Small intestine (tissue), 7 donors: ENCODE measurements around the gene MYO18B. TPM values are rescaled to one million over a fixed set of nuclear protein-coding genes. Genes with fewer than 3 reads are reported as not detected.

Source experiments
- DNase-seq, 2 donors: peaks; one replicate each; pipeline versions ENCODE4 v3.0.0 to v3.0.0-alpha.2; 2013
- FAIRE-seq: peaks from 2 replicates; lab custom pipeline; 2012; peaks lifted over from hg19 to GRCh38; lab: Jason Lieb, UNC
- H3K27ac ChIP-seq, 3 donors: one replicate each; pipeline ENCODE4 v1.5.1; 2013; ENCODE audit warnings: low read length in 2 of 3, mild to moderate bottlenecking in 2 of 3, control low read depth in 1 of 3, inconsistent platforms in 1 of 3, low read depth in 1 of 3, moderate library complexity in 1 of 3
- H3K27me3 ChIP-seq, 3 donors: one replicate each; pipeline ENCODE4 v1.6.1; 2013; ENCODE audit warnings: low read length in 3 of 3, inconsistent platforms in 1 of 3; ENCODE audit not compliant: control insufficient read depth in 3 of 3, insufficient read depth in 3 of 3
- H3K36me3 ChIP-seq, 3 donors: one replicate each; pipeline ENCODE4 v1.6.1; 2013; ENCODE audit warnings: low read length in 3 of 3, inconsistent platforms in 1 of 3, low read depth in 1 of 3, mild to moderate bottlenecking in 1 of 3, moderate library complexity in 1 of 3; ENCODE audit not compliant: control insufficient read depth in 3 of 3, insufficient read depth in 2 of 3
- H3K4me1 ChIP-seq, 3 donors: one replicate each; pipeline ENCODE4 v1.6.1; 2013; ENCODE audit warnings: low read length in 2 of 3, inconsistent platforms in 1 of 3, low read depth in 1 of 3, mild to moderate bottlenecking in 1 of 3, moderate library complexity in 1 of 3; ENCODE audit not compliant: control insufficient read depth in 3 of 3, insufficient read depth in 2 of 3
- H3K4me3 ChIP-seq, 3 donors: one replicate each; pipeline ENCODE4 v1.5.1; 2013; ENCODE audit warnings: low read length in 3 of 3, control low read depth in 1 of 3, inconsistent platforms in 1 of 3, low read depth in 1 of 3, mild to moderate bottlenecking in 1 of 3, moderate library complexity in 1 of 3
- H3K9me3 ChIP-seq, 2 donors: one replicate each; pipeline ENCODE4 v1.6.1; 2013; ENCODE audit warnings: low read depth in 1 of 2, low read length in 1 of 2; ENCODE audit not compliant: control insufficient read depth in 2 of 2, insufficient read depth in 1 of 2
- WGBS, 3 donors: extraction: QIAGEN DNeasy Blood & Tissue Kit; methylation state at CpG; one replicate each; pipeline ENCODE4 v1.1.7; 2013; 5-methylcytosine and 5-hydroxymethylcytosine counted together
- polyA plus RNA-seq, 4 donors: library from polyadenylated mRNA; stranded (reverse) in 3 of 4; unstranded in 1 of 4; fragments of 200-250 nt in 3 of 4; fragments of 120-200 nt in 1 of 4; gene quantifications; one replicate each; pipeline versions ENCODE4 v1.2.1 to v1.2.3, GENCODE V29; 2013
- donor health status: healthy with polysubstance abuse.
- donor health status: control.
- donor health status: control.
- donor health status: Bipolar disorder and iron deficiency.
- donor health status: healthy.

MYO18B gene
- polyA plus RNA-seq, 4 donors: 0.01 to 1.1 (median 0.37) TPM

- Histone ChIP-seq H3K4me1 (no peaks in the 10 kb centered on the region), H3K4me3 (no peak overlapping the region), H3K36me3 (no peaks in the 10 kb centered on the region), H3K27me3 (peaks cover 0 to 3% (median 0%) of the 10 kb centered on the region in 3 donors), H3K9me3 (no peaks in the 10 kb centered on the region), H3K27ac (no peak overlapping the region)
- no peak for FAIRE-seq
- 60 to 73% (median 62%) methylated on average over 5 of the region's 5 CpGs for WGBS, 3 donors
- DNase-seq: no peak
Measured at GRCh38 chr22:25840167-25840566, 98.2 kb downstream of the MYO18B start.

GRCh38 chr22:25840891-25841290 is 98.9 kb downstream of the MYO18B start:
- Histone ChIP-seq H3K9me3 (no peaks in the 10 kb centered on the region), H3K36me3 (no peaks in the 10 kb centered on the region), H3K27ac (no peak overlapping the region), H3K4me3 (no peak overlapping the region), H3K4me1 (no peaks in the 10 kb centered on the region), H3K27me3 (no peaks in the 10 kb centered on the region)
- FAIRE-seq (no peak), DNase-seq (no peak)
- WGBS, 3 donors: 47 to 64% (median 54%) methylated on average over 3 of the region's 3 CpGs

- no peaks in the 10 kb centered on the region for H3K36me3 ChIP-seq
- H3K9me3 ChIP-seq: no peaks in the 10 kb centered on the region
- no peak overlapping the region for H3K27ac ChIP-seq
- DNase-seq (no peak), FAIRE-seq (no peak)
- H3K4me3 ChIP-seq: no peak overlapping the region
- no peaks in the 10 kb centered on the region for H3K4me1 ChIP-seq
- WGBS, 3 donors: 32 to 61% (median 34%) methylated on average over 7 of the region's 7 CpGs
- H3K27me3 ChIP-seq: no peaks in the 10 kb centered on the region
Measured at GRCh38 chr22:25841775-25842174, 99.8 kb downstream of the MYO18B start.

GRCh38 chr22:25843660-25844405 is 101.8 kb downstream of the MYO18B start:
- H3K36me3 ChIP-seq: no peaks in the 10 kb centered on the region
- FAIRE-seq (no peak), DNase-seq (no peak)
- no peaks in the 10 kb centered on the region for H3K4me1 ChIP-seq
- no peak overlapping the region for H3K4me3 ChIP-seq
- H3K27me3 ChIP-seq: no peaks in the 10 kb centered on the region
- H3K27ac ChIP-seq: no peak overlapping the region
- H3K9me3 ChIP-seq: no peaks in the 10 kb centered on the region
- WGBS, 3 donors: 69 to 77% (median 76%) methylated on average over 11 of the region's 11 CpGs

GRCh38 chr22:25844601-25845000 is 102.6 kb downstream of the MYO18B start:
- Histone ChIP-seq H3K36me3 (no peaks in the 10 kb centered on the region), H3K4me3 (no peak overlapping the region), H3K9me3 (no peaks in the 10 kb centered on the region), H3K27me3 (no peaks in the 10 kb centered on the region), H3K27ac (no peak overlapping the region), H3K4me1 (no peaks in the 10 kb centered on the region)
- 66 to 81% (median 79%) methylated on average over 8 of the region's 8 CpGs for WGBS, 3 donors
- FAIRE-seq: no peak
- DNase-seq: no peak

- FAIRE-seq (no peak), DNase-seq (no peak)
- 71 to 75% (median 72%) methylated on average over 12 of the region's 12 CpGs for WGBS, 3 donors
- no peak overlapping the region for H3K27ac ChIP-seq
- no peaks in the 10 kb centered on the region for H3K4me1 ChIP-seq
- no peak overlapping the region for H3K4me3 ChIP-seq
- no peaks in the 10 kb centered on the region for H3K9me3 ChIP-seq
- no peaks in the 10 kb centered on the region for H3K36me3 ChIP-seq
- no peaks in the 10 kb centered on the region for H3K27me3 ChIP-seq
Measured at GRCh38 chr22:25845985-25846745, 104.2 kb downstream of the MYO18B start.

GRCh38 chr22:25847451-25847850 is 105.5 kb downstream of the MYO18B start:
- FAIRE-seq: no peak
- no peak for DNase-seq
- Histone ChIP-seq H3K4me3 (no peak overlapping the region), H3K27ac (no peak overlapping the region), H3K4me1 (no peaks in the 10 kb centered on the region), H3K36me3 (no peaks in the 10 kb centered on the region), H3K9me3 (no peaks in the 10 kb centered on the region), H3K27me3 (no peaks in the 10 kb centered on the region)
- WGBS, 3 donors: 84 to 94% (median 89%) methylated on average over 3 of the region's 3 CpGs

- Histone ChIP-seq H3K4me3 (no peak overlapping the region), H3K27ac (no peak overlapping the region), H3K9me3 (no peaks in the 10 kb centered on the region), H3K27me3 (no peaks in the 10 kb centered on the region), H3K4me1 (no peaks in the 10 kb centered on the region), H3K36me3 (no peaks in the 10 kb centered on the region)
- DNase-seq (no peak), FAIRE-seq (no peak)
- WGBS, 3 donors: 84% methylated on average over 10 of the region's 10 CpGs
Measured at GRCh38 chr22:25848954-25849353, 107.0 kb downstream of the MYO18B start.
